Peyer's patch (tissue), 4 donors: Measurements from ENCODE around the gene DSCAML1. TPM values are rescaled to one million over a fixed set of nuclear protein-coding genes. Genes with fewer than 3 reads are reported as not detected.

Experiments used
- DNase-seq, 3 donors: peaks; one replicate each; pipeline ENCODE4 v3.0.0-alpha.2; 2017 to 2019
- H3K27ac ChIP-seq, 4 donors: fragments of 200-600 bp; sonication (generic); one replicate each; pipeline ENCODE4 v1.5.1; 2016 to 2019
- H3K27me3 ChIP-seq, 2 donors: fragments of 200-600 bp; sonication (generic); one replicate each; pipeline ENCODE4 v1.5.1; 2019
- H3K36me3 ChIP-seq, 3 donors: fragments of 200-600 bp; sonication (generic); one replicate each; pipeline ENCODE4 v1.5.1; 2016 to 2019
- H3K4me1 ChIP-seq, 4 donors: fragments of 200-600 bp; sonication (generic); one replicate each; pipeline ENCODE4 v1.5.1; 2016 to 2019
- H3K4me3 ChIP-seq, 4 donors: fragments of 200-600 bp; sonication (generic); 1 replicate in 3 of 4; 2 replicates in 1 of 4; pipeline ENCODE4 v1.5.1; 2016 to 2019; ENCODE audit warnings: mild to moderate bottlenecking in 1 of 4
- H3K9me3 ChIP-seq, 4 donors: fragments of 200-600 bp; sonication (generic); one replicate each; pipeline ENCODE4 v1.5.1; 2016 to 2019; ENCODE audit warnings: mild to moderate bottlenecking in 1 of 4
- POLR2A ChIP-seq, 2 donors: fragments of 450-650 bp; IDR thresholded peaks; one replicate each; pipeline ENCODE4 v1.5.1; 2017; ENCODE audit warnings: antibody characterized with exemption in 2 of 2, mild to moderate bottlenecking in 2 of 2, moderate library complexity in 2 of 2
- total RNA-seq, 4 donors: library from RNA; depleted of rRNA; stranded (reverse); fragments of >200 nt; gene quantifications; one replicate each; pipeline ENCODE4 v1.1.0, GENCODE V29; 2016
- TF ChIP-seq, protein P1 (sequence below), 6 experiments: fragments of 450-650 bp in 4 of 6; fragments of 200-600 bp in 2 of 6; sonication (generic) in 1 of 6; IDR thresholded peaks; one replicate each; pipeline ENCODE4 v1.5.1; 2017 to 2019; ENCODE audit warnings: antibody characterized with exemption in 6 of 6, mild to moderate bottlenecking in 3 of 6, moderate library complexity in 1 of 6

Gene DSCAML1
- total RNA-seq, 4 donors from 2014 or later, result 0.18 to 5.8 (median 2.9) TPM

DNA sequence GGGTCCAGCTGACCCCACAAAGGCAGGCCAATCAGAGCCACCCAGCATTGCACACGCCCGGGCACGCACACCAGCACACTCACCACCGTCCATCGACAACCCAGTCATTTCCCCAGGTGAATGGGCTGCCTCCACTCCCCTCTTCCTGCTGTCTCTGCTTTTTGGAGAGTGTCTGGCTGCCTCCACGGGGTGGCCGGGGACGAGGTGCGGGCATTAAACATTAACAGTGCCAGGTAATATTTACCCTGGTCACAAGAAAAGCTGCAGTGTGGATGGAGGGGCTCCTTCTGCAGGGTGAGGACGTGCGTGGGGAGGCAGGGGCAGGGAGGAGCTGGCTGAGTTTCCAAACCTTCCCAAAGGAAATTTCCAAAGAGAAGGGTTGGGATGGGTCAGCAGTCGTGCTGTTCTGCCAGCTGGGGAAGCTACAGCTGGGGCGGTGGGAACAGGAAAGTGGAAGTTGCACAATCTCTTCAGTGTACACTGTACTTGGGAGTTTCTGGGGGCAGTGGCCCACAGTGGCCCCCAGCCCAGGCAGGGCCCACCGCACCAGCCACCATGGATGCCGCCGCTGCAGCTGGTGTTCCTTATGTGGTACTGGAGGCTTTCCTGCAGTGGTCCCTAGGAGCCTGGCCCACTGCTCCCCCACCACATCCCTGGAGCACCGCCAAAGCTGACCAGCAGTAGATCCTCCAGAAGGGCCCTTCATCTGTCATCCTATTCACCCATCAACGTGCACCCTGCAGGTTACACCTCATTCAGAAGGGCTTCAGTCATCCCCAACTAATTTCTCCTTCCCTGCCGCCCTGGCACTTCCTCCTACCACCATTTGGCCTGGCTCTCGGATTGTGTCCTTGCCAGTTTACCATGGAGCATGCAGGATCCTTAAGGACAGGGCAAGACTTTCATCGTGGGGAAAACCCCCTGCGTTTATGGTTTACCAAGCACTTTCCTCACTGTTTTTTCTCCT is 27.8 kb upstream of the DSCAML1 start, which contains the start of gene FXYD2:
Gene FXYD2 (minus strand): TSS at position 174 of the 967 bp plus-strand sequence. CDS start 66 bp downstream, at position 108.
- TF ChIP-seq, protein P1, sequence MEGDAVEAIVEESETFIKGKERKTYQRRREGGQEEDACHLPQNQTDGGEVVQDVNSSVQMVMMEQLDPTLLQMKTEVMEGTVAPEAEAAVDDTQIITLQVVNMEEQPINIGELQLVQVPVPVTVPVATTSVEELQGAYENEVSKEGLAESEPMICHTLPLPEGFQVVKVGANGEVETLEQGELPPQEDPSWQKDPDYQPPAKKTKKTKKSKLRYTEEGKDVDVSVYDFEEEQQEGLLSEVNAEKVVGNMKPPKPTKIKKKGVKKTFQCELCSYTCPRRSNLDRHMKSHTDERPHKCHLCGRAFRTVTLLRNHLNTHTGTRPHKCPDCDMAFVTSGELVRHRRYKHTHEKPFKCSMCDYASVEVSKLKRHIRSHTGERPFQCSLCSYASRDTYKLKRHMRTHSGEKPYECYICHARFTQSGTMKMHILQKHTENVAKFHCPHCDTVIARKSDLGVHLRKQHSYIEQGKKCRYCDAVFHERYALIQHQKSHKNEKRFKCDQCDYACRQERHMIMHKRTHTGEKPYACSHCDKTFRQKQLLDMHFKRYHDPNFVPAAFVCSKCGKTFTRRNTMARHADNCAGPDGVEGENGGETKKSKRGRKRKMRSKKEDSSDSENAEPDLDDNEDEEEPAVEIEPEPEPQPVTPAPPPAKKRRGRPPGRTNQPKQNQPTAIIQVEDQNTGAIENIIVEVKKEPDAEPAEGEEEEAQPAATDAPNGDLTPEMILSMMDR (IDR thresholded peaks at IDR 0.05), result no peak
- no peak for TF ChIP-seq POLR2A (IDR thresholded peaks at IDR 0.05)
- Histone ChIP-seq H3K36me3 (no peaks in the 10 kb centered on the region), H3K4me3 (no peak within 1 kb of the TSS), H3K4me1 (peaks cover 0 to 40% (median 14%) of the 10 kb centered on the region in 4 donors), H3K9me3 (no peaks in the 10 kb centered on the region), H3K27ac (peak within 1 kb of the TSS; percentile 57 to 74 (median 64)), H3K27me3 (no peaks in the 10 kb centered on the region)
- peak in 2 of 3 donors; percentile 53 to 62 for DNase-seq

DNA sequence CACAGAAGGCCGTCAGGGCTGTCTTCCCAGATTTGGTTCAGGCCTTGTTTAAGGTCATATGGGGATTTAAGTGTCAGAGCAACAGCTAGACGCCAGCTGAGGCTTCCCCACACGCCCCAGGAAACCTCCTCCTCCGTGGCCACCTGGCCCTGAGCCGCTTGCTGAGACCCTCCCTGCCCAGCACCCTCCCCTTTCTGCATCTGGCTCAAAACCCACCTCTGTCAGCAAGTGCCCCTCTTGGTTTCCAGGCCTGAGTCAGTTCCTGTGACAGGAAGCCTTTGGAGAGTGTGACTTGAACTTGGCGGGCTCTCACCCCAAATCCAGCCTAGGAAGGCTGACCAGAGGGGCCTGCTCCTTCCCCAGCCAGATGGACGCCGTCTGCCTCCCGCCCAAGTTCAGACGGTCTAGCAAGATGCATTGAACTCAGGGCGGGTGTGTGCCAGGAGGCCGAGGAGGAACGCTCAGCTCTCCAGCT is 27.0 kb upstream of the DSCAML1 start:
- DNase-seq, result peak in 2 of 3 donors; percentile 49 to 55
- Histone ChIP-seq H3K27me3 (no peaks in the 10 kb centered on the region), H3K36me3 (no peaks in the 10 kb centered on the region), H3K27ac (peak overlapping the region; percentile 57 to 74 (median 64)), H3K4me1 (peaks cover 0 to 40% (median 11%) of the 10 kb centered on the region in 4 donors), H3K9me3 (no peaks in the 10 kb centered on the region), H3K4me3 (no peak overlapping the region)
- TF ChIP-seq, protein P1 (IDR thresholded peaks at IDR 0.05), result no peak
- no peak for TF ChIP-seq POLR2A (IDR thresholded peaks at IDR 0.05)

DNA sequence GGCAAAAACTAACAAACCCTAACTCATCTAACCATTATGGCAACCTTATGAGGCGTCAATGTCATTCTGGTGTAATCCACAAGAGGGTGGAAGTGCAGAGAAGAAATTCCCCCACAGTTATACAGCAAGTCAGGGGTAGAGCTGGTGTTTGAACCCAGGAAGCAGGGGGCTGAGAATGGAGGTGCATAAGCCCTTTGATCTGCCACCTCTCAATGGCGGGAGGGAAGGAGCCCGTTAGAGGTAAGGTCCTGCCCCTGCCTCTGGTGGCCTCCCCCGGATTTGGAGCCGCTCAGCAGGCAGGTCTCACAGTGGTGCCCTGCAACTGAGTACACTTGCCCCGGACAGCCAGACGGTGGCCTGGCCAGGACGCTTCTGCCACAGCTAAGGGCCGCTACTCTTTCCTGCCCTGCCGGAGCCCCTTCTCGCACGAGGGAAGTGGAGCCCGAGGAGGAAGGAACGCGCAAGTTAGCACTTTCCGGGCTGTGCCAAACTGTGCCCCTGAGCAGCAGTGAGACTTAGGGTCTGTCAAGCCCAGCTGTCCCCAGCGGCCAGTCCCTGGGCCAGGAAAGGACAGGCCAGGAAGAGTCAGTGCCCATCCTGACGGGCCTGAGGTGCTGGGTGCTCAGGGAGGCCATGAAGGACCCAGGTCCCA is 26.4 kb upstream of the DSCAML1 start:
- Histone ChIP-seq H3K9me3 (no peaks in the 10 kb centered on the region), H3K4me3 (no peak overlapping the region), H3K27ac (peak overlapping the region; percentile 57 to 74 (median 64)), H3K36me3 (no peaks in the 10 kb centered on the region), H3K27me3 (no peaks in the 10 kb centered on the region), H3K4me1 (peaks cover 0 to 42% (median 6%) of the 10 kb centered on the region in 4 donors)
- DNase-seq, result peak in 2 of 3 donors; percentile 45 to 47
- TF ChIP-seq, protein P1 (IDR thresholded peaks at IDR 0.05), result peak in 2 of 6 experiments; percentile 33 to 39
- TF ChIP-seq POLR2A (IDR thresholded peaks at IDR 0.05), result no peak

DNA sequence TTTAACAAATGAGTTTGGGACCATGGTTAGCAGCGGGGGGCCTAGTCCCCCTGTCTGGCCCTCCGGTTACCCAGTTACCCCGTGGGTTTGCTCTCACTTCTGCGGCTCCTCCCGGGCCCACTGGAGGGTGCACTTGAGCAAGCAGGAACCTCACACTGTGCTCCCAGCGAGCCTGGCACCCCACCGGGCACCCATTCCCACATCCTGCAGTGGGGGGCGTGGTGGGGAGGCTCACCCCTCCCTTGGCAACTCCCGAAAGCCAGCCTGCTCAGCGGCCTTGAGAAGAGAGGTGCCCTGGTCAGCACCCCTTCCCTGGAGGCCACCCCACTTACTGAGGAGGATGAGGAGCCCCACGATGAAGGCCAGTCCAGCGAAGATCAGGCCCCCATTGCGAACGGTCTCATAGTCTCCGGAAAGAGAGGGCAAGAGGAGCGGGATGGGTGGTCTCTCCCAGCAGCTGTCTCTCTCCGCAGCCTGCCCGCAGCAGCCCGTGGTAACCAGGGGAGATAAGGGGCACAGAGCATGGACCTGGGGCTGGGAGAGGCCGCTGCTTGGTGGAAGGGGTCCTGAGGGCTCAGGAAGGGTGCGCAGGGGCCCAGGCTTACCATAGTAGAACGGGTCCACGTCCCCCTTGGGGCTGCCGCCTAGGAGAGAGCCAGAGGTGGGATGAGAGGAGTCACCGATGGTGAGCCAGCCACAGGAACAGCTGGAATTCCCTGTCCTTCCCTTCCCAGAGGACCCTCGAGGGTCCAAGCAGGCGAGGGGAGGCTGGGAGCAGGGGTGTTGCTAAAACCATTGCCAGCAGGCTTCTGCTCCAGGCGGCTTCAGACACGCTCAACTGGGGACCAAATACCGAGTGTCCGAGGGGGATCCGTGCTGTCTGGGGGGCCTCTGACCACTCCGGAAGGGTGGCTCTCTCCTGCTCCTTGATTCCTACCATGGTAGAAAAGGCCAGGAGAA is 25.3 kb upstream of the DSCAML1 start:
- TF ChIP-seq POLR2A (IDR thresholded peaks at IDR 0.05), result no peak
- TF ChIP-seq, protein P1 (IDR thresholded peaks at IDR 0.05), result peak in 5 of 6 experiments; percentile 28 to 58 (median 49)
- DNase-seq, result peak in 2 of 3 donors; percentile 38 to 64
- Histone ChIP-seq H3K27me3 (no peaks in the 10 kb centered on the region), H3K36me3 (no peaks in the 10 kb centered on the region), H3K4me1 (peaks cover 3 to 50% (median 4%) of the 10 kb centered on the region in 4 donors), H3K27ac (peak overlapping the region in 1 of 4 donors; percentile 9), H3K4me3 (no peak overlapping the region), H3K9me3 (no peaks in the 10 kb centered on the region)
